Testis (tissue), 3 donors: Measurements from ENCODE around the gene PRKCZ. TPM values are rescaled to one million over a fixed set of nuclear protein-coding genes. Genes with fewer than 3 reads are reported as not detected.
A peak's percentile ranks its signal among the peaks of the same experiment; 100 is the strongest.

Experiments
- DNase-seq: peaks from one replicate; pipeline ENCODE4 v3.0.0-alpha.2; 2019
- H3K27ac ChIP-seq, 2 donors: fragments of 200-600 bp; sonication (generic); one replicate each; pipeline ENCODE4 v1.5.1; 2019
- H3K27me3 ChIP-seq: fragments of 200-600 bp; sonication (generic); one replicate; pipeline ENCODE4 v1.5.1; 2019
- H3K36me3 ChIP-seq: fragments of 200-600 bp; sonication (generic); one replicate; pipeline ENCODE4 v1.5.1; 2017; ENCODE audit warnings: low read depth; ENCODE audit errors: missing control alignments
- H3K4me1 ChIP-seq: fragments of 200-600 bp; sonication (generic); one replicate; pipeline ENCODE4 v1.5.1; 2019
- H3K4me3 ChIP-seq, 2 donors: fragments of 200-600 bp; sonication (generic); one replicate each; pipeline ENCODE4 v1.5.1; 2017 to 2019
- H3K9me3 ChIP-seq: fragments of 200-600 bp; sonication (generic); one replicate; pipeline ENCODE4 v1.5.1; 2017
- CTCF ChIP-seq, 3 experiments: fragments of 450-650 bp in 2 of 3; fragments of 200-600 bp in 1 of 3; sonication (generic) in 1 of 3; IDR thresholded peaks; one replicate each; pipeline ENCODE4 v1.5.1; 2016 to 2019; ENCODE audit warnings: antibody characterized with exemption in 3 of 3, mild to moderate bottlenecking in 2 of 3, moderate library complexity in 1 of 3
- POLR2A ChIP-seq: fragments of 450-650 bp; IDR thresholded peaks from one replicate; pipeline ENCODE4 v1.6.1; 2017; ENCODE audit warnings: antibody characterized with exemption, mild to moderate bottlenecking, moderate library complexity
- WGBS, 2 donors: methylation state at CpG; one replicate each; pipeline ENCODE4 v1.1.5; 2018; 5-methylcytosine and 5-hydroxymethylcytosine counted together
- intact Hi-C: fragments of 100-400 bp; cut with DNase I; formaldehyde crosslinking; loops from one replicate; pipeline ENCODE4 v1.15.1; 2023; ENCODE audit warnings: low total_unique reads
- polyA plus RNA-seq: library from polyadenylated mRNA; stranded (reverse); fragments of 350-450 nt; fragmentation: Illumina TruSeq; extraction: RNeasy Lipid Tissue Mini Kit (QIAGEN cat#74804); gene quantifications from one replicate; pipeline ENCODE4 v1.2.3, GENCODE V29; 2014; ENCODE audit warnings: low read depth, low replicate concordance; ENCODE audit not compliant: insufficient read depth
- total RNA-seq, 2 donors: library from RNA; depleted of rRNA; stranded (reverse); fragments of >200 nt; gene quantifications; one replicate each; pipeline ENCODE4 v1.2.3, GENCODE V29; 2016

PRKCZ gene
- total and polyA plus RNA-seq, 3 donors from 2014 or later, result 86.4 to 142 (median 123) TPM

GRCh38 chr1:2229911-2230731, 179.9 kb downstream of the PRKCZ start:
- peak overlapping the region; percentile 56 to 57 for H3K4me3 ChIP-seq
- H3K27ac ChIP-seq, result peak overlapping the region; percentile 81 to 91
- TF ChIP-seq POLR2A, result no peak
- no peak for TF ChIP-seq CTCF (IDR thresholded peaks at IDR 0.05)
- peak; percentile 62 for DNase-seq
- H3K9me3 ChIP-seq, result no peaks in the 10 kb centered on the region
- no peaks in the 10 kb centered on the region for H3K27me3 ChIP-seq
- no peaks in the 10 kb centered on the region for H3K36me3 ChIP-seq
- intact Hi-C loops, result loop anchor here (5.0 kb wide), 1 partner anchor 77 kb away; no protein-coding TSS in a partner anchor
- peaks cover 60% of the 10 kb centered on the region for H3K4me1 ChIP-seq
- WGBS, 2 donors, result 9 to 13% methylated on average over 8 to 31 of the region's 32 CpGs

DNA sequence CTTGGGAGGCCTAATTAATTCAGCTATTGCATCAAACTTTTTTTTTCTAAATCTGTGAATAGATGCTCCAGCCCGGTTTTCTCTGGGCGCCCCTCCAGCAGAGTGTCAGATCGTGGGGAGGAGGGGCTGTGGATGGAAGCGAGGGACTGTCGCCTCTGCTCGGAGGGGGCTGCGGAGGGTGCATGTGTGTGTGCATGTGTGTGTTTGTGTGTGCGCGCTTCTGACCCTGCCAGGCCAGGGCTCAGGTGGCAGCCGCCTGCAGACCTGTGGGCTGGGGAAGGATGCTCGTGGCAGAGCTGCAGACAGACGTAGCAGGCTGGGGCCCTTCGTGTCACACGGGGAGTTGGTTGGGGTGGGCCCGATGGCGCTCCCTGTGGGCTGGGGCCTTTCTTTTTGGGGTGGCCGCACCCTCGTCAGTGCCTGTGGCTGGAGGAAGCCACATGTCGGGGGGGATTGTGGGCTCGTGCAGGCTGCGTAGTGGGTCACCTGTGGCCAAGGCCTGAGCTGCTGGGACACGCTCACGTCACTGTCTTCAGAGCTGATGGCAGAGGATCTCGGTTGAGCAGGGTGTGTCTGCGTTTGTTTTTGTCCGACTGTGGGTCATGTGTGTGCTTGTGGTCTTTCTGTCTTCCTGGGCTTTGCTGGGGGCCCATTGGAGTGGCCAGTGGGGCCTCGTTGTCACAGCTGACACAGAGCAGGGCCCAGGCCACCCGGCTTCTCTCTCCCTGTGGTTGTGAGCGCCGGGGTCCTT, 180.7 kb downstream of the PRKCZ start:
- Histone ChIP-seq H3K36me3 (no peaks in the 10 kb centered on the region), H3K4me3 (peak overlapping the region; percentile 56 to 57), H3K27me3 (no peaks in the 10 kb centered on the region), H3K4me1 (peaks cover 67% of the 10 kb centered on the region), H3K27ac (peak overlapping the region; percentile 81 to 91), H3K9me3 (no peaks in the 10 kb centered on the region)
- intact Hi-C loops, result loop anchor here (5.0 kb wide), 1 partner anchor 76 kb away; no protein-coding TSS in a partner anchor
- 34 to 35% methylated on average over 8 to 30 of the region's 30 CpGs for WGBS, 2 donors
- DNase-seq, result peak; percentile 60
- TF ChIP-seq POLR2A (no peak), CTCF (IDR thresholded peaks at IDR 0.05) (no peak)

- 35 to 39% methylated on average over 26 of the region's 26 CpGs for WGBS, 2 donors
- Histone ChIP-seq H3K4me3 (peak overlapping the region; percentile 56 to 57), H3K36me3 (no peaks in the 10 kb centered on the region), H3K27ac (peak overlapping the region; percentile 81 to 91), H3K4me1 (peaks cover 69% of the 10 kb centered on the region), H3K9me3 (no peaks in the 10 kb centered on the region), H3K27me3 (no peaks in the 10 kb centered on the region)
- TF ChIP-seq CTCF (IDR thresholded peaks at IDR 0.05) (no peak), POLR2A (no peak)
- peak; percentile 84 for DNase-seq
- intact Hi-C loops, result loop anchor here (5.0 kb wide), 1 partner anchor 76 kb away; no protein-coding TSS in a partner anchor
Measured at GRCh38 chr1:2231532-2232254, 181.5 kb downstream of the PRKCZ start.

GRCh38 chr1:2232255-2232915, 182.2 kb downstream of the PRKCZ start:
- Histone ChIP-seq H3K27me3 (no peaks in the 10 kb centered on the region), H3K36me3 (no peaks in the 10 kb centered on the region), H3K4me1 (peaks cover 75% of the 10 kb centered on the region), H3K27ac (peak overlapping the region; percentile 81 to 91), H3K4me3 (peak overlapping the region in 1 of 2 donors; percentile 34), H3K9me3 (no peaks in the 10 kb centered on the region)
- 36 to 44% methylated on average over 9 to 17 of the region's 17 CpGs for WGBS, 2 donors
- intact Hi-C loops, result loop anchor here (5.0 kb wide), 1 partner anchor 75 kb away; no protein-coding TSS in a partner anchor
- TF ChIP-seq CTCF (IDR thresholded peaks at IDR 0.05) (no peak), POLR2A (no peak)
- DNase-seq, result no peak
